Measurements from ENCODE around the gene LOXL1.

DNA sequence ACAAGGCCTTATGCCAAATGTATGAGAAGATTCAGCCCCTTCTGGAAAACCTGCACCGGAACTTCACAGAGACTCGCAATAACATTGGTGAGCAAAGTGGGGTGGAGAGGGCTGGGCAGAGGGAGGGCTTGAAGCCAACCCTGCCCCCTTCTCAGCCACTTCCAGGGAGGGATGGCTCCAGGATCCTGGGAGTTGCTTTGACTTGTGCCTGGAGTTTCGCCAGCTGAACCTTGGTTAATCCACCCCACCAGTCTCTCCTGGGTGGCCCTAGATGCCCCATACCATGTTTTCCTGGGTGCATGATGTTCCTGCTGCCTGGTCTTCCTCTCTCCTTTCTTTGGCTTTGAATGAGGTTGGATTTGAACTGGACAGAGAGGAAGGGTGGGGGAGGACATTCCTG is 42.1 kb upstream of the LOXL1 start:
- TF ChIP-seq, protein P1, sequence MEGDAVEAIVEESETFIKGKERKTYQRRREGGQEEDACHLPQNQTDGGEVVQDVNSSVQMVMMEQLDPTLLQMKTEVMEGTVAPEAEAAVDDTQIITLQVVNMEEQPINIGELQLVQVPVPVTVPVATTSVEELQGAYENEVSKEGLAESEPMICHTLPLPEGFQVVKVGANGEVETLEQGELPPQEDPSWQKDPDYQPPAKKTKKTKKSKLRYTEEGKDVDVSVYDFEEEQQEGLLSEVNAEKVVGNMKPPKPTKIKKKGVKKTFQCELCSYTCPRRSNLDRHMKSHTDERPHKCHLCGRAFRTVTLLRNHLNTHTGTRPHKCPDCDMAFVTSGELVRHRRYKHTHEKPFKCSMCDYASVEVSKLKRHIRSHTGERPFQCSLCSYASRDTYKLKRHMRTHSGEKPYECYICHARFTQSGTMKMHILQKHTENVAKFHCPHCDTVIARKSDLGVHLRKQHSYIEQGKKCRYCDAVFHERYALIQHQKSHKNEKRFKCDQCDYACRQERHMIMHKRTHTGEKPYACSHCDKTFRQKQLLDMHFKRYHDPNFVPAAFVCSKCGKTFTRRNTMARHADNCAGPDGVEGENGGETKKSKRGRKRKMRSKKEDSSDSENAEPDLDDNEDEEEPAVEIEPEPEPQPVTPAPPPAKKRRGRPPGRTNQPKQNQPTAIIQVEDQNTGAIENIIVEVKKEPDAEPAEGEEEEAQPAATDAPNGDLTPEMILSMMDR (IDR thresholded peaks at IDR 0.05): no peak
- no peak for TF ChIP-seq POLR2AphosphoS5 (IDR thresholded peaks at IDR 0.05; ENCODE audit: insufficient read depth in 1 of 2, low read depth in 1 of 2)
- no peak for TF ChIP-seq POLR2A (IDR thresholded peaks at IDR 0.05)

Measured in vagina (tissue), 2 donors.